NT2/D1 (cell line): Measurements from ENCODE around the gene INPP4A.

Source experiments
- SUZ12 ChIP-seq: IDR thresholded peaks from 2 replicates; pipeline ENCODE4 v1.6.1; 2011; ENCODE audit not compliant: insufficient read length, insufficient read depth; ENCODE audit errors: extremely low read depth
- YY1 ChIP-seq: IDR thresholded peaks from 2 replicates; pipeline ENCODE4 v1.6.1; 2011; ENCODE audit not compliant: insufficient read length, insufficient read depth
- ZNF274 ChIP-seq: IDR thresholded peaks from 2 replicates; pipeline ENCODE4 v1.6.1; 2011; ENCODE audit warnings: mild to moderate bottlenecking, low read depth, low read length

DNA sequence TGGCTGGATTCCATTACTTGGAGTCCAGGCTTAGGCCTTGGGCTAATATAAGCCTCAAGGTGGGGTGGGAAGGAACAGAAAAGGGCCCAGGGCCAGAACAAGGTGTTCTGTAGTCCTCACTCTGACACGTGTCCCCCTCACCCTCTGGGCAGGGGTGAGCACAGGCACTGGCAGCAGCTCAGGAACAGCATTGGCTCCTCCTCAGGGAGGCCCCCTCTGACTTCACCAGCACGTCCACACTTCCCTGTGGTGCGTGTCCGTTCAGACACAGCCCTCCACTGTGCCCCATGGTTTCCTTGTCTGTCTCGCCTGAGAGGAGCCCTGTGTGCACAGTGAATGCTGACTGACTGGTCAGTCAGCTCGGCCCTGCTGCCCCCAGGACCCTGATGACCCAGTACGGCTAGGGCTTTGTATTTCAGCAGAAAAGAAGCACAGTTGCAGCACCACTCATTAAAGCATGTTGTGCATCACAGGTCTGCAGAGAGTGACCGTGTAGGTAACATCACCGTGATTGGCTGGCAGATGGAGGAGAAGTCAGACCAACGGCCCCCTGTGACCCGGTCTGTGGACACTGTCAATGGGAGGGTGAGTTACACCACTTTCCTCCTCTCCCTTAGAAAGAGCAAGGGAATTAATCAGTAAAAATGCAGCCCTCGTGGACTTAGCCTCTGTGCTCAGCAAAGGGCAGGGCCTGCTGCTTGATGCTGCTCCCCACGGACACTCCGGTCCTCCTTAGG lies 92.9 kb downstream of the INPP4A start:
- no peak for TF ChIP-seq ZNF274
- TF ChIP-seq YY1: no peak
- no peak for TF ChIP-seq SUZ12
